Osteocyte (in vitro differentiated cells): ENCODE results near the gene PPP1R13L. TPM values are rescaled to one million over a fixed set of nuclear protein-coding genes. Genes with fewer than 3 reads are reported as not detected.

Source experiments
- DNase-seq: peaks from one replicate; pipeline ENCODE4 v3.0.0; 2021; ENCODE audit warnings: mixed read lengths; ENCODE audit not compliant: unreplicated experiment; ENCODE audit errors: extremely low spot score
- H3K27ac Mint-ChIP-seq: one replicate; pipeline ENCODE4 v1.8.0; 2021; ENCODE audit warnings: mild to moderate bottlenecking, mixed read lengths; ENCODE audit not compliant: unreplicated experiment
- H3K27me3 Mint-ChIP-seq: one replicate; pipeline ENCODE4 v1.8.0; 2021; ENCODE audit warnings: mixed read lengths; ENCODE audit not compliant: unreplicated experiment
- H3K36me3 Mint-ChIP-seq: one replicate; pipeline ENCODE4 v1.8.0; 2021; ENCODE audit warnings: mixed read lengths; ENCODE audit not compliant: unreplicated experiment
- H3K4me1 Mint-ChIP-seq: one replicate; pipeline ENCODE4 v1.8.0; 2021; ENCODE audit warnings: mixed read lengths; ENCODE audit not compliant: unreplicated experiment
- H3K4me3 Mint-ChIP-seq: one replicate; pipeline ENCODE4 v1.8.0; 2021; ENCODE audit warnings: mild to moderate bottlenecking, moderate library complexity, mixed read lengths; ENCODE audit not compliant: unreplicated experiment
- H3K9me3 Mint-ChIP-seq: one replicate; pipeline ENCODE4 v1.8.0; 2021; ENCODE audit warnings: mixed read lengths; ENCODE audit not compliant: unreplicated experiment
- CTCF ChIP-seq: fragments of 200-600 bp; sonication (generic); IDR thresholded peaks from 2 replicates; pipeline ENCODE4 v1.5.0; 2021; ENCODE audit warnings: antibody characterized with exemption, mild to moderate bottlenecking, moderate library complexity
- total RNA-seq: library from RNA; stranded (reverse); gene quantifications from 2 replicates; pipeline ENCODE4 v1.2.1, GENCODE V29; 2021

The PPP1R13L gene
- total RNA-seq, 1 donor from 2014 or later = 53.5 TPM

GRCh38 chr19:45344621-45345505, 60.0 kb downstream of the PPP1R13L start:
- peaks cover 2% of the 10 kb centered on the region for H3K27me3 Mint-ChIP-seq
- no peak overlapping the region for H3K4me3 Mint-ChIP-seq
- peaks cover 3% of the 10 kb centered on the region for H3K4me1 Mint-ChIP-seq
- DNase-seq = no peak
- TF ChIP-seq CTCF = no peak
- no peak overlapping the region for H3K27ac Mint-ChIP-seq
- H3K36me3 Mint-ChIP-seq = no peaks in the 10 kb centered on the region
- no peaks in the 10 kb centered on the region for H3K9me3 Mint-ChIP-seq

GRCh38 chr19:45342911-45343310, 62.0 kb downstream of the PPP1R13L start:
- H3K27me3 Mint-ChIP-seq = peaks cover 2% of the 10 kb centered on the region
- TF ChIP-seq CTCF = no peak
- DNase-seq = no peak
- H3K9me3 Mint-ChIP-seq = no peaks in the 10 kb centered on the region
- H3K36me3 Mint-ChIP-seq = no peaks in the 10 kb centered on the region
- no peak overlapping the region for H3K4me3 Mint-ChIP-seq
- peaks cover 6% of the 10 kb centered on the region for H3K4me1 Mint-ChIP-seq
- H3K27ac Mint-ChIP-seq = no peak overlapping the region

GRCh38 chr19:45340899-45341453, 63.9 kb downstream of the PPP1R13L start:
- no peak for DNase-seq
- peaks cover 2% of the 10 kb centered on the region for H3K27me3 Mint-ChIP-seq
- no peak for TF ChIP-seq CTCF
- H3K27ac Mint-ChIP-seq = no peak overlapping the region
- H3K4me1 Mint-ChIP-seq = peaks cover 6% of the 10 kb centered on the region
- H3K4me3 Mint-ChIP-seq = no peak overlapping the region
- H3K9me3 Mint-ChIP-seq = no peaks in the 10 kb centered on the region
- no peaks in the 10 kb centered on the region for H3K36me3 Mint-ChIP-seq

- DNase-seq = no peak
- no peak within 1 kb of the TSS for H3K4me3 Mint-ChIP-seq
- H3K27ac Mint-ChIP-seq = no peak within 1 kb of the TSS
- H3K36me3 Mint-ChIP-seq = no peaks in the 10 kb centered on the region
- peaks cover 2% of the 10 kb centered on the region for H3K27me3 Mint-ChIP-seq
- H3K4me1 Mint-ChIP-seq = peaks cover 6% of the 10 kb centered on the region
- TF ChIP-seq CTCF = no peak
- no peaks in the 10 kb centered on the region for H3K9me3 Mint-ChIP-seq
Observed at GRCh38 chr19:45340232-45340898, 64.5 kb downstream of the PPP1R13L start, which contains the start of gene KLC3. Gene KLC3 (plus strand): TSS chr19:45340750. CDS start chr19:45345542, 4,792 bp downstream.

- Mint-ChIP-seq H3K4me1 (peaks cover 6% of the 10 kb centered on the region), H3K4me3 (no peak overlapping the region), H3K27ac (no peak overlapping the region), H3K27me3 (no peaks in the 10 kb centered on the region), H3K9me3 (no peaks in the 10 kb centered on the region), H3K36me3 (no peaks in the 10 kb centered on the region)
- DNase-seq = no peak
- TF ChIP-seq CTCF = no peak
Observed at GRCh38 chr19:45339629-45340028, 65.2 kb downstream of the PPP1R13L start.
